Esophagus muscularis mucosa (tissue), 4 donors: ENCODE results near the gene TBL1XR1. TPM values are rescaled to one million over a fixed set of nuclear protein-coding genes. Genes with fewer than 3 reads are reported as not detected.
A peak's percentile ranks its signal among the peaks of the same experiment; 100 is the strongest.

Source experiments
- DNase-seq: peaks from one replicate; pipeline ENCODE4 v3.0.0-alpha.2; 2017; ENCODE audit errors: extremely low spot score
- H3K27ac ChIP-seq, 4 donors: fragments of 200-600 bp; sonication (generic); replicated peaks in 1 of 4; 1 replicate in 3 of 4; 2 replicates in 1 of 4; pipeline ENCODE4 v1.5.1; 2016 to 2019; ENCODE audit warnings: mild to moderate bottlenecking in 1 of 4
- H3K27me3 ChIP-seq, 4 donors: fragments of 200-600 bp; sonication (generic); one replicate each; pipeline versions ENCODE4 v1.5.1 to v1.6.0; 2016 to 2019
- H3K36me3 ChIP-seq, 4 donors: fragments of 200-600 bp; sonication (generic); one replicate each; pipeline ENCODE4 v1.5.1; 2016 to 2019
- H3K4me1 ChIP-seq, 4 donors: fragments of 200-600 bp; sonication (generic); one replicate each; pipeline ENCODE4 v1.5.1; 2016 to 2019
- H3K4me3 ChIP-seq, 4 donors: fragments of 200-600 bp; sonication (generic); 1 replicate in 2 of 4; 2 replicates in 2 of 4; pipeline ENCODE4 v1.5.1; 2016 to 2019; ENCODE audit warnings: mild to moderate bottlenecking in 4 of 4, moderate library complexity in 1 of 4
- H3K9me3 ChIP-seq, 4 donors: fragments of 200-600 bp; sonication (generic); 1 replicate in 3 of 4; 2 replicates in 1 of 4; pipeline ENCODE4 v1.5.1; 2016 to 2019
- EP300 ChIP-seq: sonication (generic); formaldehyde crosslinking; IDR thresholded peaks from one replicate; pipeline ENCODE4 v1.6.1; 2017; ENCODE audit warnings: antibody characterized with exemption
- POLR2A ChIP-seq: fragments of 450-650 bp; IDR thresholded peaks from one replicate; pipeline ENCODE4 v1.6.1; 2017; ENCODE audit warnings: antibody characterized with exemption, moderate library complexity, mild to moderate bottlenecking, low read depth
- POLR2AphosphoS5 ChIP-seq, 2 donors: sonication (generic); formaldehyde crosslinking; IDR thresholded peaks; one replicate each; pipeline ENCODE4 v1.6.1; 2017; ENCODE audit warnings: antibody characterized with exemption in 2 of 2
- WGBS: methylation state at CpG from one replicate; pipeline ENCODE4 v1.1.5; 2018; 5-methylcytosine and 5-hydroxymethylcytosine counted together
- intact Hi-C: fragments of 100-400 bp; cut with DNase I; formaldehyde crosslinking; loops from one replicate; pipeline ENCODE4 v1.15.1; 2023
- total RNA-seq, 4 donors: library from RNA; depleted of rRNA; stranded (reverse); fragments of >200 nt; gene quantifications; one replicate each; pipeline versions ENCODE4 v1.1.0 to v1.2.1, GENCODE V29; 2016
- TF ChIP-seq, protein P1 (sequence below), 3 experiments: fragments of 200-600 bp in 2 of 3; fragments of 450-650 bp in 1 of 3; sonication (generic) in 2 of 3; IDR thresholded peaks; one replicate each; pipeline ENCODE4 v1.5.1; 2017 to 2019; ENCODE audit warnings: antibody characterized with exemption in 3 of 3, mild to moderate bottlenecking in 2 of 3, moderate library complexity in 1 of 3

TBL1XR1 gene
- total RNA-seq, 4 donors from 2014 or later, result 65.0 to 99.2 (median 78.2) TPM

DNA sequence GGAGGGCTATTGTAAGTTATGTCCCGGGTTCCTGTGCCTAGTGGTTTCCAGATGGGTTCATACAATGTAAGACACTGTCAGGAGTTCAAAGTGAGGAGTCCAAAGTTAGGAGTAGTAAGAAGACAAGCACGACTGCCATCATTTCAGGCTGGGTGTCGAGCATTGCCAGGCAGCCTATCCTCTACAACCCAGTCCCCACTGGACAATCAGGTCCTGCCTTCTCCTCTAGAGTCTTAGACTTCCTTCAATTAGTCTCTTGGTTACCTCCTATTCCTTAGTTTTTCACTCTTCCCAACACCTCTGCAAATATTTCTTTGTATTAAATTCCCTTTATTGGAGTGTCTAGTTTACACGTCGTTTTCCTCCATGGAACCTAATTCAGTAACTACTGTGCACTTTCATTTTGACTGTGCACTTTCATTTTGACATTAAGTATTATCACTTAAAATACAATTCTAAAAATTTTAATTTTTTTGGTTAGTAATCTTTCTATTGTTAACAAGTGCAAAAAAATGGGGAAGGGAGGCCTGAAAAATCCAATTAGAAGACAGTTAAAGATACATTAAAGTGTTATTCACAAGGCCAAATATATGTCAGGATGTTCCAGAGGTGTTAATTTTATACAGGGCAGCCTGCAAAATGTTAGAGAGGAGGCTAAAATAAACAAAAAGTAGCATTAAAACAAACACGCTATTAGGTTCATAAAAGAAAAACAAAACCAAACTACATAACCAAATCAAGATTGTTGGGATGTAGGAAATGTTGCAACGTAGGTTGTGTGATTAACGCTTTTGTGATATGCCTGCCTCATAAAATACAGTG, 155.3 kb downstream of the TBL1XR1 start:
- no peak for DNase-seq
- TF ChIP-seq POLR2AphosphoS5 (IDR thresholded peaks at IDR 0.05), result no peak
- no peak for TF ChIP-seq POLR2A
- Histone ChIP-seq H3K27ac (peak overlapping the region in 3 of 4 donors; percentile 4 to 67 (median 29)), H3K36me3 (peaks cover 5 to 46% (median 36%) of the 10 kb centered on the region in 4 donors), H3K4me1 (peaks cover 13 to 35% (median 28%) of the 10 kb centered on the region in 4 donors), H3K27me3 (no peaks in the 10 kb centered on the region), H3K9me3 (no peaks in the 10 kb centered on the region), H3K4me3 (no peak overlapping the region)
- WGBS, result 77% methylated on average over 8 of the region's 8 CpGs
- intact Hi-C loops, result no loop called here

DNA sequence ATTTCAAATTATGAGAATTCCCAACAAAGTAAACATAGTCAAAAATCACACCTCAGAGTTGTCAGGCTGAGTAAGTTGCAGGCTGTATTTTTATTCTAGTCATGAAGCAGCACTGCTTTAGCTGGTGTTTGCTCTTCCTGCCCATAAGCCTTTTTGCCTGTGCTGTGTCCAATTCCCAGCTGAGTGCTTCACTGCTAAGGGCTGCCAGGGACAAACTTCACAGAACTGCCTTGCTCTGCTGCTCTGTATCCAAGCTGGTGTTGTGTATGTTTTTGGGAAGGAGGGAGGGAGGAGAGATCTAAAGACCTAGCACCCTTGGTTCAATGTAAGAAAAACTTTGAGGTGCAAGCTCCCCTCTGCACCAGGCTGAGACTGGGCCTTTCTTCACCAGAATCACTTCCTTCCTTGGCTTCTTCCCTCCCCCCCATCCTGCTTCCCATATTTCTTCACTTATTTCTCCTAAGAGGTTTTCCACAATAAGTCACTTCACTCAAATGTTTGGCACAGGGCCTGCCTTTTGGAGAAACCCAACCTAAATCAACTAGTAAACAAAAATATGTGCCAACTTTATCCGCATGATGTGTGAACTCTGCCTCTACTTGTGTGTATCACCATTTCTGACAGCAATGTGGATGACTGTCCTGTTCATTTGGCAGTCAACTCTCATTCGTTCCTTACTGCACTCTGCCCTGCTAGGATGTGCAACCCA, 156.1 kb downstream of the TBL1XR1 start:
- peaks cover 13 to 35% (median 28%) of the 10 kb centered on the region in 4 donors for H3K4me1 ChIP-seq
- 36% methylated on average over 2 of the region's 2 CpGs for WGBS
- DNase-seq, result peak; percentile 92
- no peaks in the 10 kb centered on the region for H3K27me3 ChIP-seq
- peak overlapping the region; percentile 4 to 67 (median 28) for H3K27ac ChIP-seq
- TF ChIP-seq POLR2A (no peak), POLR2AphosphoS5 (IDR thresholded peaks at IDR 0.05) (no peak), EP300 (no peak)
- TF ChIP-seq, protein P1, sequence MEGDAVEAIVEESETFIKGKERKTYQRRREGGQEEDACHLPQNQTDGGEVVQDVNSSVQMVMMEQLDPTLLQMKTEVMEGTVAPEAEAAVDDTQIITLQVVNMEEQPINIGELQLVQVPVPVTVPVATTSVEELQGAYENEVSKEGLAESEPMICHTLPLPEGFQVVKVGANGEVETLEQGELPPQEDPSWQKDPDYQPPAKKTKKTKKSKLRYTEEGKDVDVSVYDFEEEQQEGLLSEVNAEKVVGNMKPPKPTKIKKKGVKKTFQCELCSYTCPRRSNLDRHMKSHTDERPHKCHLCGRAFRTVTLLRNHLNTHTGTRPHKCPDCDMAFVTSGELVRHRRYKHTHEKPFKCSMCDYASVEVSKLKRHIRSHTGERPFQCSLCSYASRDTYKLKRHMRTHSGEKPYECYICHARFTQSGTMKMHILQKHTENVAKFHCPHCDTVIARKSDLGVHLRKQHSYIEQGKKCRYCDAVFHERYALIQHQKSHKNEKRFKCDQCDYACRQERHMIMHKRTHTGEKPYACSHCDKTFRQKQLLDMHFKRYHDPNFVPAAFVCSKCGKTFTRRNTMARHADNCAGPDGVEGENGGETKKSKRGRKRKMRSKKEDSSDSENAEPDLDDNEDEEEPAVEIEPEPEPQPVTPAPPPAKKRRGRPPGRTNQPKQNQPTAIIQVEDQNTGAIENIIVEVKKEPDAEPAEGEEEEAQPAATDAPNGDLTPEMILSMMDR (IDR thresholded peaks at IDR 0.05), result no peak
- H3K4me3 ChIP-seq, result no peak overlapping the region
- H3K36me3 ChIP-seq, result peaks cover 6 to 46% (median 35%) of the 10 kb centered on the region in 4 donors
- intact Hi-C loops, result no loop called here
- no peaks in the 10 kb centered on the region for H3K9me3 ChIP-seq

DNA sequence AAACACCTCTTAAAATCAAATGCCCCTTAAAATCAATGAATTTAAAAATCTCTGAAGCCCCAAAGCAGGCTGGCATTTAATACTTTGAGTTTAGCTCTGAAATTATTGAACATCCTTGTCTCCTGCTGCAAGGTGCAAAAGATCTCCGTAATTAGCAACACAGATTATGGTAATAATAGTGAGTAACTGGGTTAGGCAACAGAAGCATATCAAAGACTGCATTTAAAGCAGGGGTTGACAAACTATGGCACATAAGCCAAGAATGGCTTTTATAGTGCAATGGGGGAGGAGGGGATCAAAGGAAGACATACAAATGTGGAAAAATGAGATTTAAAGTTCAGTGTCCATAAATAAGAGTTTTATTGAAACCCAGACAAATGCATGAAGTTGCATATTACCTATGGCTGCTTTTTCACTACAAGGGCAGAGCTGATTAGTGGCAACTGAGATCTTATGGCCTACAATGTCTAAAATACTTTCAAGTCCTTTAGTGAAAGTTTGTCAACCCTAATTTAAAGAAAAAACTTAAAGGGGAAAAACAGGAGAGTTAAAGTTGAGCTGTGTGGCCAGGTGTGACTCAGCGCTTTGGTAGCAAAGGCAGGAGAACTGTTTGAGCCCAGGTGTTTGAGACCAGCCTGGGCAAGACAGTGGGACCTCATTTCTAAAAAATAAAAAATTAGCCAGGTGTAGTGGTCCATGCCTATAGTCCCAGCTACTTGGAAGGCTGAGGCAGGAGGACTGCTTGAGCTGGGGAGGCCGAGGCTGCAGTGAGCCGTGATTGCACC, 157.6 kb downstream of the TBL1XR1 start:
- H3K27ac ChIP-seq, result peak overlapping the region in 1 of 4 donors; percentile 29
- intact Hi-C loops, result no loop called here
- peaks cover 13 to 35% (median 28%) of the 10 kb centered on the region in 4 donors for H3K4me1 ChIP-seq
- WGBS, result 96% methylated on average over 4 of the region's 4 CpGs
- no peak for TF ChIP-seq EP300
- no peak for TF ChIP-seq POLR2A
- TF ChIP-seq, protein P1 (IDR thresholded peaks at IDR 0.05), result no peak
- TF ChIP-seq POLR2AphosphoS5 (IDR thresholded peaks at IDR 0.05), result no peak
- no peaks in the 10 kb centered on the region for H3K27me3 ChIP-seq
- no peak for DNase-seq
- H3K4me3 ChIP-seq, result no peak overlapping the region
- no peaks in the 10 kb centered on the region for H3K9me3 ChIP-seq
- H3K36me3 ChIP-seq, result peaks cover 6 to 43% (median 23%) of the 10 kb centered on the region in 4 donors

DNA sequence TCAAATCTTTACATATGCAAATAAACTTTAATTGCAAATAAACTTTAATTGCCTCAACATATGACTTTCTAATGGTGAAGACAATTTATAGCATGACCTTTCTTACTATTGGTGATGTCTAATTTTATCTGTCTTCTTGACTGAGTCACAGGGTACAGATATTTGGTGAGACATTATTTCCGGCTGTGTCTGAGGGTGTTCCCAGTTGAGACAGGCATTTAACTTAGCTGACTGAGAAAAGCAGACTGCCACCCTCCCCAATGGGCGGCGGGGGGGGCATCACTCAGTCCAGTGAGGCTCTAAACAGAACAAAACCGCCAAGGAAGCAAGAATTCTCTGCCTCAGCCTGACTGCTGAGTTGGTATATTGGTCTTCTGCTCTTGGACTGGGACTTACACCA, 160.0 kb downstream of the TBL1XR1 start:
- H3K4me3 ChIP-seq, result no peak overlapping the region
- H3K4me1 ChIP-seq, result peaks cover 13 to 34% (median 25%) of the 10 kb centered on the region in 4 donors
- H3K27ac ChIP-seq, result no peak overlapping the region
- intact Hi-C loops, result no loop called here
- 74% methylated on average over 4 of the region's 4 CpGs for whole genome bisulfite sequencing
- no peak for DNase-seq
- no peaks in the 10 kb centered on the region for H3K27me3 ChIP-seq
- TF ChIP-seq EP300, result no peak
- TF ChIP-seq, protein P1 (IDR thresholded peaks at IDR 0.05), result no peak
- H3K36me3 ChIP-seq, result peaks cover 6 to 50% (median 30%) of the 10 kb centered on the region in 4 donors
- no peaks in the 10 kb centered on the region for H3K9me3 ChIP-seq

DNA sequence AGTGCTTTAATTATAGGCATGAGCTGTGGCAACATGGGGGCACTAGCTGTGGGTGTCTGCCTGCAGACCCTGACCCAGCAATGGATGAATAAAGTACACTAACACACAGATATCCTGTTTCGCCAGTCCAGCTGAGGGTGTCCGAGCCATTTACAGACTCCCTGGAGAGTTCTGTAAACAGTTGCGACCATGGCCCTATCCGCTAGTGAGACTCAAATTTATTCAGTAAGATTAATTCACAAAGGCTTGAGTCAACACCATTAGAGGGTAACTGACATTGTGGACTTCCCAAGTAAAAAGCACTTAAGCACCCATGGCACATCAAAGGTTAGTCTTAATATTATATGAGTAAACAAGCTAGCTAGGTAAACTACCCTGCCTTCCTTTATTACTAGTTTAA, 161.6 kb downstream of the TBL1XR1 start:
- peaks cover under 1 to 18% (median 9%) of the 10 kb centered on the region in 4 donors for H3K4me1 ChIP-seq
- TF ChIP-seq, protein P1 (IDR thresholded peaks at IDR 0.05), result no peak
- no peak for TF ChIP-seq POLR2A
- TF ChIP-seq EP300, result no peak
- no peak for TF ChIP-seq POLR2AphosphoS5 (IDR thresholded peaks at IDR 0.05)
- H3K27me3 ChIP-seq, result no peaks in the 10 kb centered on the region
- intact Hi-C loops, result no loop called here
- no peak overlapping the region for H3K27ac ChIP-seq
- H3K9me3 ChIP-seq, result no peaks in the 10 kb centered on the region
- peaks cover 6 to 66% (median 36%) of the 10 kb centered on the region in 4 donors for H3K36me3 ChIP-seq
- H3K4me3 ChIP-seq, result no peak overlapping the region
- WGBS, result 100% methylated on average over 3 of the region's 4 CpGs
- no peak for DNase-seq
